Measurements from ENCODE around the gene CELF4. TPM values are rescaled to one million over a fixed set of nuclear protein-coding genes. Genes with fewer than 3 reads are reported as not detected.

Gene CELF4
- total and polyA plus RNA-seq, 10 donors = 0.46 to 3.5 (median 0.78) TPM

DNA sequence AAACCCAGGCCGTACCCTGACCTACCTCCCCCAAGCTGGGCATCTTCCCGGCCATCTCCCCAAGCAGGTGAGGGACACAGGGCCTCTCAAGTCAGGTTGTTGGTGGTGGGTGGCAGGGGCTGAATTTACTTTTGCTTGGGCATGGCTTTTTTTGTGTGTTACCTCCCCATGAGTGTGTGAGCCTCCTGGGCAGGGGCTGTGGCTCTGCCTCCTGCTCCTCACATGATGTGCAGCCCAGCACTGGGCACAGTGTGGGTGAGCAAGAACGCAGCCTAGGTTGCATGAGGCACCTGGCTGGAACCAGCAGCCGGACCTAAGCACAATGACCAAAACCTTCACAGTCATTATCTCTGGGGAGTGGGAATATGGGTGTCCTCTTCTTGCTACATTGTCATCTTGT lies 22.3 kb downstream of the CELF4 start:
- Histone ChIP-seq H3K36me3 (no peaks in the 10 kb centered on the region), H3K4me3 (no peak overlapping the region), H3K27ac (no peak overlapping the region), H3K4me1 (peaks cover 0 to under 1% (median 0%) of the 10 kb centered on the region in 6 donors), H3K9me3 (no peaks in the 10 kb centered on the region), H3K27me3 (replicated peaks in 1 of 7) (peaks cover 0 to 28% (median 3%) of the 10 kb centered on the region in 7 donors)
- WGBS, 5 donors = 79 to 90% (median 79%) methylated on average over 4 of the region's 4 CpGs
- TF ChIP-seq POLR2A (IDR thresholded peaks at IDR 0.05) (no peak), POLR2AphosphoS5 (IDR thresholded peaks at IDR 0.05) (no peak), CTCF (IDR thresholded peaks at IDR 0.05 in 8 of 11, conservative IDR thresholded peaks at IDR 0.05 in 3 of 11) (no peak)
- DNase-seq = peak; percentile 63
- intact Hi-C loops (cut with DNase I; ENCODE audit: low total_unique reads) = no loop called here

- H3K36me3 ChIP-seq = no peaks in the 10 kb centered on the region
- intact Hi-C loops (cut with DNase I; ENCODE audit: low total_unique reads) = no loop called here
- no peaks in the 10 kb centered on the region for H3K9me3 ChIP-seq
- peaks cover 0 to 9% (median 0%) of the 10 kb centered on the region in 6 donors for H3K4me1 ChIP-seq
- TF ChIP-seq CTCF (IDR thresholded peaks at IDR 0.05 in 8 of 11, conservative IDR thresholded peaks at IDR 0.05 in 3 of 11) (no peak), POLR2A (IDR thresholded peaks at IDR 0.05) (no peak), POLR2AphosphoS5 (IDR thresholded peaks at IDR 0.05) (no peak)
- H3K4me3 ChIP-seq = no peak overlapping the region
- H3K27ac ChIP-seq = no peak overlapping the region
- H3K27me3 ChIP-seq (replicated peaks in 1 of 7) = peaks cover 0 to 45% (median 6%) of the 10 kb centered on the region in 7 donors
- 85 to 95% (median 90%) methylated on average over 7 of the region's 7 CpGs for WGBS, 5 donors
- peak; percentile 44 for DNase-seq
Measured at GRCh38 chr18:37541517-37541916, 24.1 kb downstream of the CELF4 start.

- 65 to 77% (median 73%) methylated on average over 9 of the region's 9 CpGs for whole genome bisulfite sequencing, 5 donors
- DNase-seq = peak; percentile 44
Measured at GRCh38 chr18:37540424-37541138, 25.0 kb downstream of the CELF4 start.

More at GRCh38 chr18:37540424-37541138, 25.0 kb downstream of the CELF4 start:
- Histone ChIP-seq H3K9me3 (no peaks in the 10 kb centered on the region), H3K27ac (no peak overlapping the region), H3K4me3 (no peak overlapping the region), H3K4me1 (peaks cover 0 to 9% (median 0%) of the 10 kb centered on the region in 6 donors), H3K27me3 (replicated peaks in 1 of 7) (peaks cover 0 to 50% (median 6%) of the 10 kb centered on the region in 7 donors), H3K36me3 (no peaks in the 10 kb centered on the region)
- intact Hi-C loops (cut with DNase I; ENCODE audit: low total_unique reads) = no loop called here
- TF ChIP-seq POLR2A (IDR thresholded peaks at IDR 0.05) (no peak), POLR2AphosphoS5 (IDR thresholded peaks at IDR 0.05) (no peak), CTCF (IDR thresholded peaks at IDR 0.05 in 8 of 11, conservative IDR thresholded peaks at IDR 0.05 in 3 of 11) (no peak)

Data from spleen (tissue), 11 donors.